Left kidney (tissue), 8 donors: ENCODE measurements around the gene CLEC4M. TPM values are rescaled to one million over a fixed set of nuclear protein-coding genes. Genes with fewer than 3 reads are reported as not detected.

Source experiments
- DNase-seq: peaks from one replicate; pipeline ENCODE4 v3.0.0-alpha.2; 2013
- long read RNA-seq, 8 donors: transcript quantifications; one replicate each; lab custom pipeline, GENCODE V29; 2026
- polyA plus RNA-seq: library from polyadenylated mRNA; unstranded; fragments of 120-200 nt; gene quantifications from one replicate; pipeline ENCODE4 v1.2.1, GENCODE V29; 2013; ENCODE audit not compliant: insufficient read length

Gene CLEC4M
- polyA plus RNA-seq = 1.8 TPM
- long read RNA-seq, donor 1 = 0 reads
- long read RNA-seq, donor 2 = 0 reads
- long read RNA-seq, donor 3 = 0 reads
- long read RNA-seq, donor 4 = 0 reads
- long read RNA-seq, donor 5 = 0 reads
- long read RNA-seq, donor 6 = 0 reads
- long read RNA-seq, donor 7 = 0 reads
- long read RNA-seq, donor 8 = 0 reads

GRCh38 chr19:7762719-7763293 is at the start of gene CLEC4M:
Gene CLEC4M, plus strand, starts transcription at chr19:7763243. Its CDS starts 24 bp downstream, at chr19:7763267.
- no peak for DNase-seq

- no peak for DNase-seq
These were observed 47.4 kb upstream of the CLEC4M start for GRCh38 chr19:7715671-7716070.

- no peak for DNase-seq
These were observed 46.3 kb upstream of the CLEC4M start for GRCh38 chr19:7716762-7717161.

GRCh38 chr19:7718668-7719067 is 44.4 kb upstream of the CLEC4M start:
- DNase-seq = no peak

GRCh38 chr19:7720351-7720750 is 42.7 kb upstream of the CLEC4M start:
- DNase-seq = no peak

- no peak for DNase-seq
These were observed 40.8 kb upstream of the CLEC4M start for GRCh38 chr19:7722231-7722651.

- no peak for DNase-seq
These were observed 37.3 kb upstream of the CLEC4M start for GRCh38 chr19:7725791-7726190.

GRCh38 chr19:7729211-7729610 is 33.8 kb upstream of the CLEC4M start:
- DNase-seq = no peak

GRCh38 chr19:7729831-7730285 is 33.2 kb upstream of the CLEC4M start:
- no peak for DNase-seq

- no peak for DNase-seq
These were observed 32.5 kb upstream of the CLEC4M start for GRCh38 chr19:7730286-7731217.

- no peak for DNase-seq
These were observed 31.8 kb upstream of the CLEC4M start for GRCh38 chr19:7731218-7731595.

- no peak for DNase-seq
These were observed 31.4 kb upstream of the CLEC4M start for GRCh38 chr19:7731615-7732014.

- no peak for DNase-seq
These were observed 31.0 kb upstream of the CLEC4M start, which contains the start of gene CLEC4G for GRCh38 chr19:7732045-7732444. Gene CLEC4G, minus strand, starts transcription at chr19:7732110. Its CDS starts 8 bp downstream, at chr19:7732102.

GRCh38 chr19:7733376-7733775 is 29.7 kb upstream of the CLEC4M start:
- no peak for DNase-seq

- no peak for DNase-seq
These were observed 28.5 kb upstream of the CLEC4M start for GRCh38 chr19:7734220-7735203.

GRCh38 chr19:7736148-7736547 is 26.9 kb upstream of the CLEC4M start:
- no peak for DNase-seq

GRCh38 chr19:7737215-7737614 is 25.8 kb upstream of the CLEC4M start:
- no peak for DNase-seq

GRCh38 chr19:7738023-7738422 is 25.0 kb upstream of the CLEC4M start:
- no peak for DNase-seq

GRCh38 chr19:7739211-7739755 is 23.8 kb upstream of the CLEC4M start:
- no peak for DNase-seq

GRCh38 chr19:7739801-7740681 is 23.0 kb upstream of the CLEC4M start:
- no peak for DNase-seq
